ENCODE measurements around the gene SLC9A9. TPM values are rescaled to one million over a fixed set of nuclear protein-coding genes. Genes with fewer than 3 reads are reported as not detected.

SLC9A9 gene
- total RNA-seq, 2 donors from 2014 or later: 23.6 to 31.0 TPM

DNA sequence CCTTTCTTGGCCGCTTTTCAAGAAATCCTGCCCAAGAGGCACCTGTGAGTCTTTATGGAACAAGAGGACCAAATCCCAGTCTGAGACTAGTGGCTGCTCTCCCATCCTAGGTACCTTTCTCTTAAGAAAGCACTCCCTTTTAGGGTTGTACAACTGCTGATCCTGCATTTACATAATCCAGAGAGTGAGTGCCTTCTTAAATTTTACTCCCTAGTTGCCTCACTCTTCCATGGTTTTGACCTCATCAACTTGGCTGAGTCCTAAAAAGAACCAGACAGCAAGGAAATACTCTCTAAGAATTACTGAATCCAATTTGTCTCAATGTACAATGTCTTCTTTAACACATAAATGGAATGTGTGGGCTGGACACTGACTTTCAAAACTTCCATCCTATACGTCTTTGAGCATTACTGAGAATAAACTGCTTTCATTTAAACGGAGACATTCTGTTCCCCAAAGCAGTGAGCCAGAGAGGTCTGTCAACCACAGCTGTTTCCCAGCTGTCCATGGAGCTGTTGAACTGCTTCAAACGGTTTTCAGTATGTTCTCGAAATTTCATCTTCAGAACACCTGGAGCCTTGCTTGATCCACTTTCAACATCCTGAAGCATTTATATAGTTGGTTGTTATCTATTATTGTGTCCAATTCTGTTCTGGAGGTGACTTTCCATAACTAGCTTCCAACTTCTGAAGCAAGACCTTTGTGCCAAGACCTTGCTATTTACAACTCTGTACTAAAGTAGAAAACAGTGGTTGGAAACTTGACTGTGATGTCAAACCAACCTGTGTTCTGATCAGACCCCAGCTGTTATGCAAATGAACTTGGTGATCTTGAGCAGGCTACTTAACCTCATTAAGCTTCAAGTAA is 179.1 kb downstream of the SLC9A9 start:
- WGBS: 77% methylated on average over 5 of the region's 5 CpGs
- intact Hi-C loops (cut with DNase I): no loop called here
- Histone ChIP-seq H3K36me3 (no peaks in the 10 kb centered on the region), H3K27ac (no peak overlapping the region), H3K9me3 (no peaks in the 10 kb centered on the region), H3K4me3 (no peak overlapping the region), H3K4me1 (replicated peaks) (no peaks in the 10 kb centered on the region), H3K27me3 (replicated peaks; ENCODE audit: insufficient read depth) (no peaks in the 10 kb centered on the region)
- DNase-seq (ENCODE audit: low spot score): no peak
- TF ChIP-seq, protein P1, sequence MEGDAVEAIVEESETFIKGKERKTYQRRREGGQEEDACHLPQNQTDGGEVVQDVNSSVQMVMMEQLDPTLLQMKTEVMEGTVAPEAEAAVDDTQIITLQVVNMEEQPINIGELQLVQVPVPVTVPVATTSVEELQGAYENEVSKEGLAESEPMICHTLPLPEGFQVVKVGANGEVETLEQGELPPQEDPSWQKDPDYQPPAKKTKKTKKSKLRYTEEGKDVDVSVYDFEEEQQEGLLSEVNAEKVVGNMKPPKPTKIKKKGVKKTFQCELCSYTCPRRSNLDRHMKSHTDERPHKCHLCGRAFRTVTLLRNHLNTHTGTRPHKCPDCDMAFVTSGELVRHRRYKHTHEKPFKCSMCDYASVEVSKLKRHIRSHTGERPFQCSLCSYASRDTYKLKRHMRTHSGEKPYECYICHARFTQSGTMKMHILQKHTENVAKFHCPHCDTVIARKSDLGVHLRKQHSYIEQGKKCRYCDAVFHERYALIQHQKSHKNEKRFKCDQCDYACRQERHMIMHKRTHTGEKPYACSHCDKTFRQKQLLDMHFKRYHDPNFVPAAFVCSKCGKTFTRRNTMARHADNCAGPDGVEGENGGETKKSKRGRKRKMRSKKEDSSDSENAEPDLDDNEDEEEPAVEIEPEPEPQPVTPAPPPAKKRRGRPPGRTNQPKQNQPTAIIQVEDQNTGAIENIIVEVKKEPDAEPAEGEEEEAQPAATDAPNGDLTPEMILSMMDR (IDR thresholded peaks at IDR 0.05): no peak
- no peak for TF ChIP-seq POLR2AphosphoS5 (IDR thresholded peaks at IDR 0.05)
- TF ChIP-seq POLR2A (IDR thresholded peaks at IDR 0.05): no peak

DNA sequence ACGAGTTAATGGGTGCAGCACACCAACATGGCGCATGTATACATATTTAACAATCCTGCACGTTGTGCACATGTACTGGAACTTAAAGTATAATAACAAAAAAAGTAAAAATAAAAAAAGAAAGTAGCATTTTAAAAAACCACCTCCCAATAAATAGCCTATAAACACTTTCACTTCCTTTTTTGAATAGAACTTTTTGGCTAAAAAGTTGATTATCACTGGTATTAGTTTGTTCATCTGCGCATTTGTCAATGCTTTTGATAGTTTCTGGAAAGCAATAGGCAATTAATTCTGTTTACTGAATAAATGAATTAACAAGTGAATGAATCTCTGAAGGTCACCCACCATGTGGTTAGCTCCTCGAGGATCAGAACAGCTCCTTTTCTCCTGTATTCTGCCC is 179.9 kb downstream of the SLC9A9 start:
- no peak overlapping the region for H3K27ac ChIP-seq
- H3K4me1 ChIP-seq (replicated peaks): no peaks in the 10 kb centered on the region
- H3K9me3 ChIP-seq: no peaks in the 10 kb centered on the region
- no peak for TF ChIP-seq POLR2AphosphoS5 (IDR thresholded peaks at IDR 0.05)
- TF ChIP-seq POLR2A (IDR thresholded peaks at IDR 0.05): no peak
- TF ChIP-seq, protein P1 (IDR thresholded peaks at IDR 0.05): no peak
- no peak for DNase-seq (ENCODE audit: low spot score)
- no peaks in the 10 kb centered on the region for H3K36me3 ChIP-seq
- WGBS: 66% methylated on average over 5 of the region's 5 CpGs
- H3K4me3 ChIP-seq: no peak overlapping the region
- intact Hi-C loops (cut with DNase I): no loop called here
- H3K27me3 ChIP-seq (replicated peaks; ENCODE audit: insufficient read depth): no peaks in the 10 kb centered on the region

DNA sequence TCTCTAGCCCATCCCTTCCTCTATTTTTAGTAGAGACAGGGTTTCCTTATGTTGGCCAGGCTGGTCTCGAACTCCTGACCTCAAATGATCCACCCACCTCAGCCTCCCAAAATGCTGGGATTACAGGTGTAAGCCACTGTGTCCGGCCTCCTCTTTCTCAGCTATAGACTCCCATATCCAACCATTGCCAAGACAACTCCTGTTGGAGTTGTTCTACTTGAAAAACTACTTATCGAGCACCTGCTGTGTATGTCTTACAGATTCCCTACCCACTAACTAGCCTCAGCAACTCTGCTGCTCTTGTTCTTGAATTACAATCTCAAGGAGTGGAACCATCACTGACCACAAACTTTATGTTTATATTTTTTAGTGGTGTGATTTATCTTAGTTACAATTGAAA is 186.6 kb downstream of the SLC9A9 start:
- Histone ChIP-seq H3K27ac (no peak overlapping the region), H3K27me3 (replicated peaks; ENCODE audit: insufficient read depth) (no peaks in the 10 kb centered on the region), H3K9me3 (no peaks in the 10 kb centered on the region), H3K36me3 (no peaks in the 10 kb centered on the region), H3K4me3 (no peak overlapping the region), H3K4me1 (replicated peaks) (no peaks in the 10 kb centered on the region)
- intact Hi-C loops (cut with DNase I): no loop called here
- DNase-seq (ENCODE audit: low spot score): no peak
- whole genome bisulfite sequencing: 91% methylated on average over 3 of the region's 3 CpGs
- TF ChIP-seq POLR2A (IDR thresholded peaks at IDR 0.05): no peak
- TF ChIP-seq, protein P1 (IDR thresholded peaks at IDR 0.05): no peak
- no peak for TF ChIP-seq POLR2AphosphoS5 (IDR thresholded peaks at IDR 0.05)

DNA sequence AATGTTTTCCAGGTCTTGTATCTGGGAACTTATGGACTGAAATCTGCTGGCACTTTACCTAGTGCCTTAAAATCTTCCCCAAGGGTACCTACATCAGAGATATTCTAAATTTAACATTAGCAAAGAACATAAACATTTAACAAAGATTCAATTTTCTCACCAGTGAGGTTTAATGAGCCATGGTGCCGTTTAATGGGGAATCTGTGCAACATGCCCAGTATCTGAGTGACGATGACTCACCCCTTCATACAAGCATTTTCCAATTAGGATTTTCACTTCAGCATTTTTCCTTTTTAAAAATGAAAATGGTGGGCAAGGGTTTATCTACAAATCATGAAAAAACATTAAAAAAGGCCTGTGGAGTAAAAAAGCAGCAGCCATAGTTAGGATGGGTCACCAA is 189.4 kb downstream of the SLC9A9 start:
- DNase-seq (ENCODE audit: low spot score): no peak
- TF ChIP-seq POLR2AphosphoS5 (IDR thresholded peaks at IDR 0.05) (no peak), POLR2A (IDR thresholded peaks at IDR 0.05) (no peak)
- TF ChIP-seq, protein P1 (IDR thresholded peaks at IDR 0.05): no peak
- no peaks in the 10 kb centered on the region for H3K9me3 ChIP-seq
- WGBS: 38% methylated on average over 2 of the region's 2 CpGs
- H3K27ac ChIP-seq: no peak overlapping the region
- intact Hi-C loops (cut with DNase I): no loop called here
- no peaks in the 10 kb centered on the region for H3K27me3 ChIP-seq (replicated peaks; ENCODE audit: insufficient read depth)
- H3K36me3 ChIP-seq: no peaks in the 10 kb centered on the region
- no peak overlapping the region for H3K4me3 ChIP-seq
- no peaks in the 10 kb centered on the region for H3K4me1 ChIP-seq (replicated peaks)

DNA sequence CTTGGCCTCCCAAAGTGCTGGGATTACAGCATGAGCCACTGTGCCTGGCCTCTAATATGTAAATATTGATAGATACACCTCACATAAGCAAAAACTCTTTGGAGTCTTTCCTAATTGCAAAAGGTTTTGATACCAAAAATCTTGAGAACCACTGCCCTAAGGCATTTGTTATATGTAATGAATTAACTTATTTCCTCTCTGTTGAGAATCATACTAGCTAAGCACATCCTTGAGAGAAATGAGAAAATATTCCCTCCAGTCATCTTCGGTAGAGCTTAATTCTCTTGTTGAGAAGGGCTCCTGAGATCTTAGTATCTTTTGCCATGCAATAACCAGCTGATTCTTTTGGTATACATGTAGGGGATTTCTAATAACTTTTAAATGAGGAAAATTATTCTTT is 190.2 kb downstream of the SLC9A9 start:
- 91% methylated on average over 1 of the region's 1 CpG for WGBS
- Histone ChIP-seq H3K36me3 (no peaks in the 10 kb centered on the region), H3K27me3 (replicated peaks; ENCODE audit: insufficient read depth) (no peaks in the 10 kb centered on the region), H3K4me1 (replicated peaks) (no peaks in the 10 kb centered on the region), H3K27ac (no peak overlapping the region), H3K4me3 (no peak overlapping the region), H3K9me3 (no peaks in the 10 kb centered on the region)
- intact Hi-C loops (cut with DNase I): no loop called here
- DNase-seq (ENCODE audit: low spot score): no peak
- TF ChIP-seq, protein P1 (IDR thresholded peaks at IDR 0.05): no peak
- no peak for TF ChIP-seq POLR2A (IDR thresholded peaks at IDR 0.05)
- no peak for TF ChIP-seq POLR2AphosphoS5 (IDR thresholded peaks at IDR 0.05)

Data from prostate gland (tissue), 2 donors.